ENCODE measurements around the gene PRRG1. TPM values are rescaled to one million over a fixed set of nuclear protein-coding genes. Genes with fewer than 3 reads are reported as not detected.

PRRG1 gene
- total RNA-seq, result 7.9 and 8.0 TPM in 2 replicates

DNA sequence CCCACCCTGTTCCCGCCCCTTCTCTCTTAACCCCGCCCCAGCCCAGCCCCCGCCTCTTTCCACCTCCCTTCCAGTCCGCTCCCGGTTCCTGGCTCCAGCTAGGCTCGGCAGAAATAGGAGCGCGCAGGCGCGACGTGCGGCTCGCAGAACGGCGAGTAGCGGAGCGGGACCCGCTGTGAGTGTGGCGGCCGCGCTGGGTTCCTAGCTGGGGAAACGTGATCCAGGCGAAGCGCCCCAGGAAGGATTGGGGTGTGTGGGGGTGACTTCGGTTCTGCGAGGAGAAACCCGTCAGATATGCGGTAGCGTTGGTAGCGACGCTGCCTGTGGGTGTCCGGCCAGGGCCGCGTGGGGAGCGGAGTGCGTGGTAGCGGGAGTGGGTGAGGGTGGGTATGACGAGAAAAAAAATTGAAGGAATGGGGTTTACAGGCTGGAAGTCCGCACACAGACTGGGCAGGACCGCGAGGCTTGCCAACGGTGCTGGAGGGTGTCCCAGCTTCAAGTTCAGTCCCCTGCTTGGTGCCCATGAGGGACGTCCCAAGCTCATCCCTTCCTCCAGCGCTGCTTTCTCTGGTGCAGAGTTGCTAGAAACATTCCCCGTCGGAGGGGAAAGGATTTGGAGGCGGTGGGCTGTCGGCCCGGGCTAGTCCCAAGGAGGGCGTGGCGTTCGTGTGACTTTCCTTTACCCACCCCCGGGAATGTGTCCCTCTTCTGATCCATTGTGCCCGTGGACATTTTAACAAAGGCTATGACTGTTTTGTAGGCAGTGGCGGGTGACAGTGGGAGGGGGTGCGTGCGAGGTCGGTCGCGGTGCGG lies at the start of gene PRRG1:
TSS of gene PRRG1 (plus strand) at position 144 of the 813 bp plus-strand sequence. CDS start 56,886 bp downstream, outside the sequence.

Other genes with a start within 250 kb of the PRRG1 start
- gene LANCL3, start 222.3 kb downstream of the PRRG1 start, total RNA-seq, result 0.12 and 0.13 TPM in 2 replicates

All from aortic smooth muscle cell (primary cell).